Activated CD8-positive, alpha-beta memory T cell treated with anti-CD3 and anti-CD28 coated beads for 24 hours (primary cell): ENCODE results near the gene GORAB.

ENCODE experiments used
- DNase-seq: peaks from one replicate; pipeline ENCODE4 v3.0.0-alpha.2; 2020

The GORAB gene

GRCh38 chr1:170538687-170539086 lies 6.7 kb downstream of the GORAB start:
- no peak for DNase-seq

GRCh38 chr1:170539154-170539553 lies 7.2 kb downstream of the GORAB start:
- DNase-seq, result no peak

- no peak for DNase-seq
Measured at GRCh38 chr1:170544624-170545023, 12.7 kb downstream of the GORAB start.

- DNase-seq, result no peak
Measured at GRCh38 chr1:170545476-170545875, 13.5 kb downstream of the GORAB start.

GRCh38 chr1:170547255-170547654 lies 15.3 kb downstream of the GORAB start:
- no peak for DNase-seq

GRCh38 chr1:170548497-170548896 lies 16.5 kb downstream of the GORAB start:
- DNase-seq, result no peak

- no peak for DNase-seq
Measured at GRCh38 chr1:170555370-170555769, 23.4 kb downstream of the GORAB start.

GRCh38 chr1:170556917-170557316 lies 25.0 kb downstream of the GORAB start:
- no peak for DNase-seq

- DNase-seq, result no peak
Measured at GRCh38 chr1:170558731-170559130, 26.8 kb downstream of the GORAB start.

- no peak for DNase-seq
Measured at GRCh38 chr1:170559166-170559565, 27.2 kb downstream of the GORAB start.

- DNase-seq, result no peak
Measured at GRCh38 chr1:170560681-170561285, 28.8 kb downstream of the GORAB start.

- DNase-seq, result no peak
Measured at GRCh38 chr1:170562646-170563338, 30.8 kb downstream of the GORAB start.

- no peak for DNase-seq
Measured at GRCh38 chr1:170567214-170567613, 35.2 kb downstream of the GORAB start.

- no peak for DNase-seq
Measured at GRCh38 chr1:170568197-170568596, 36.2 kb downstream of the GORAB start.

GRCh38 chr1:170576980-170577379 lies 45.0 kb downstream of the GORAB start:
- DNase-seq, result no peak

GRCh38 chr1:170578359-170578758 lies 46.4 kb downstream of the GORAB start:
- no peak for DNase-seq

GRCh38 chr1:170580636-170581440 lies 48.9 kb downstream of the GORAB start:
- no peak for DNase-seq

- no peak for DNase-seq
Measured at GRCh38 chr1:170583186-170583585, 51.2 kb downstream of the GORAB start.

- DNase-seq, result no peak
Measured at GRCh38 chr1:170586321-170587252, 54.6 kb downstream of the GORAB start.

- DNase-seq, result no peak
Measured at GRCh38 chr1:170587253-170587593, 55.3 kb downstream of the GORAB start.

- DNase-seq, result no peak
Measured at GRCh38 chr1:170590921-170591705, 59.1 kb downstream of the GORAB start.

GRCh38 chr1:170592591-170593111 lies 60.7 kb downstream of the GORAB start:
- DNase-seq, result no peak
